GM12878 (cell line): ENCODE data around the gene REXO2. TPM values are rescaled to one million over a fixed set of nuclear protein-coding genes. Genes with fewer than 3 reads are reported as not detected.

ENCODE experiments used
- ATAC-seq: fragments of 200-7000 bp; cut with Tn5 transposase; 3 replicates; pipeline ENCODE4 v1.9.1; 2020; ENCODE audit warnings: mild to moderate bottlenecking, moderate library complexity
- BruUV-seq: library from RNA; stranded (reverse); fragments of 400-500 nt; replicated peaks from 2 replicates; lab custom pipeline; 2021; lab: Mats Ljungman, UMichigan
- CTCF ChIA-PET: fragments of 300-600 bp; sonication (Branson Sonifier 250); formaldehyde crosslinking; extraction: SDS; loops from one replicate; lab custom pipeline; 2021; ENCODE audit warnings: inconsistent platforms; lab: Yijun Ruan, JAX
- POLR2A ChIA-PET: fragments of 350-600 bp; formaldehyde crosslinking; extraction: SDS; loops from one replicate; lab custom pipeline; 2021; ENCODE audit warnings: inconsistent platforms; lab: Charles Lee
- RAD21 ChIA-PET: fragments of 300-600 bp; sonication (Branson Sonifier 250); formaldehyde crosslinking; loops from one replicate; lab custom pipeline; 2023; ENCODE audit warnings: antibody characterized with exemption; ENCODE audit not compliant: unreplicated experiment; lab: Charles Lee
- SMC1A ChIA-PET: fragments of 300-600 bp; sonication (Branson Sonifier 250); formaldehyde crosslinking; loops from one replicate; lab custom pipeline; 2023; ENCODE audit not compliant: unreplicated experiment, uncharacterized antibody; lab: Charles Lee
- DNase-seq: peaks from one replicate; pipeline ENCODE4 v3.0.0-alpha.2; 2011; ENCODE audit warnings: low read depth, low spot score
- FAIRE-seq: peaks from 3 replicates; lab custom pipeline; 2011; peaks lifted over from hg19 to GRCh38; lab: Jason Lieb, UNC
- H2AFZ ChIP-seq: 2 replicates; pipeline ENCODE4 v1.6.0; 2011; ENCODE audit warnings: low read depth, low read length, control low read depth; ENCODE audit not compliant: control insufficient read depth
- H3K27ac ChIP-seq: 2 replicates; pipeline ENCODE4 v1.5.1; 2011; ENCODE audit warnings: control low read depth; ENCODE audit not compliant: control insufficient read depth, insufficient read depth
- H3K27me3 ChIP-seq, 2 experiments: replicated peaks in 1 of 2; 2 replicates each; pipeline versions ENCODE4 v1.6.0 to v1.6.1; 2011; ENCODE audit warnings: low read length in 1 of 2; ENCODE audit not compliant: control insufficient read depth in 2 of 2, insufficient read depth in 2 of 2
- H3K36me3 ChIP-seq, 2 experiments: 2 replicates each; pipeline ENCODE4 v1.5.1; 2011; ENCODE audit warnings: low read length in 1 of 2; ENCODE audit not compliant: control insufficient read depth in 2 of 2, insufficient read depth in 2 of 2
- H3K4me1 ChIP-seq: 2 replicates; pipeline ENCODE4 v1.6.1; 2011; ENCODE audit warnings: mild to moderate bottlenecking, low read length, moderate library complexity, mixed read lengths; ENCODE audit not compliant: control insufficient read depth, insufficient read depth
- H3K4me2 ChIP-seq: 2 replicates; pipeline ENCODE4 v1.6.0; 2011; ENCODE audit warnings: control low read depth; ENCODE audit not compliant: control insufficient read depth, insufficient read depth
- H3K4me3 ChIP-seq: fragments of 200-600 bp; sonication (generic); 2 replicates; pipeline ENCODE4 v1.5.1; 2016
- H3K79me2 ChIP-seq: 2 replicates; pipeline ENCODE4 v1.6.0; 2011; ENCODE audit warnings: low read length; ENCODE audit not compliant: control insufficient read depth, insufficient read depth
- H3K9ac ChIP-seq: 2 replicates; pipeline ENCODE4 v1.8.0; 2011; ENCODE audit warnings: low read length, control low read depth, mixed read lengths; ENCODE audit not compliant: control insufficient read depth, insufficient read depth
- H3K9me3 ChIP-seq: replicated peaks from 3 replicates; pipeline ENCODE4 v1.5.1; 2011; ENCODE audit warnings: mild to moderate bottlenecking, low read length; ENCODE audit not compliant: control insufficient read depth, insufficient read depth
- H4K20me1 ChIP-seq: 2 replicates; pipeline ENCODE4 v1.6.0; 2011; ENCODE audit not compliant: control insufficient read depth, insufficient read depth
- ATF3 ChIP-seq: IDR thresholded peaks from 2 replicates; pipeline ENCODE4 v1.6.1; 2011; ENCODE audit warnings: low read depth, mild to moderate bottlenecking, low read length, moderate library complexity, borderline replicate concordance; ENCODE audit errors: extremely low read depth
- BCL3 ChIP-seq: IDR thresholded peaks from 2 replicates; pipeline ENCODE4 v1.6.1; 2011; ENCODE audit warnings: borderline replicate concordance, low read depth, mild to moderate bottlenecking, moderate library complexity, low read length; ENCODE audit not compliant: insufficient read depth, poor library complexity, severe bottlenecking
- CBFB ChIP-seq: IDR thresholded peaks from 2 replicates; pipeline ENCODE4 v1.6.1; 2016; ENCODE audit warnings: antibody characterized with exemption, low read depth
- ESRRA ChIP-seq: IDR thresholded peaks from 2 replicates; pipeline ENCODE4 v1.6.1; 2012; ENCODE audit warnings: mild to moderate bottlenecking, low read length, improper control_type of control experiment
- GABPA ChIP-seq: IDR thresholded peaks from 2 replicates; pipeline ENCODE4 v1.6.1; 2014; ENCODE audit warnings: antibody characterized with exemption, low read depth, mild to moderate bottlenecking, inconsistent platforms
- IRF3 ChIP-seq: fragments of 450-650 bp; IDR thresholded peaks from 2 replicates; pipeline ENCODE4 v1.6.1; 2014; ENCODE audit warnings: mild to moderate bottlenecking
- JUND ChIP-seq: IDR thresholded peaks from 2 replicates; pipeline ENCODE4 v1.6.1; 2012; ENCODE audit warnings: low read depth, mild to moderate bottlenecking, low read length, improper control_type of control experiment, moderate library complexity
- MEF2A ChIP-seq: IDR thresholded peaks from 2 replicates; pipeline ENCODE4 v1.6.1; 2011; ENCODE audit warnings: low read depth, mild to moderate bottlenecking, low read length, moderate library complexity; ENCODE audit not compliant: insufficient read depth
- MEF2B ChIP-seq: fragments of 450-650 bp; IDR thresholded peaks from 2 replicates; pipeline ENCODE4 v1.6.1; 2018; ENCODE audit warnings: mild to moderate bottlenecking, moderate library complexity; ENCODE audit not compliant: partially characterized antibody, poor library complexity, severe bottlenecking
- MTA2 ChIP-seq: fragments of 450-650 bp; IDR thresholded peaks from 2 replicates; pipeline ENCODE4 v1.6.1; 2016; ENCODE audit warnings: low read depth, mild to moderate bottlenecking, moderate library complexity
- PML ChIP-seq: IDR thresholded peaks from 2 replicates; pipeline ENCODE4 v1.6.1; 2012; ENCODE audit warnings: low read length, inconsistent platforms
- POU2F2 ChIP-seq: IDR thresholded peaks from 3 replicates; pipeline ENCODE4 v1.6.1; 2011; ENCODE audit warnings: low read depth, mild to moderate bottlenecking, low read length, borderline replicate concordance
- SIX5 ChIP-seq: IDR thresholded peaks from 2 replicates; pipeline ENCODE4 v1.6.1; 2011; ENCODE audit warnings: mild to moderate bottlenecking, low read depth, low read length, moderate library complexity; ENCODE audit not compliant: severe bottlenecking
- WGBS: methylation state at CpG from one replicate; pipeline ENCODE4 v1.1.6; 2016; ENCODE audit warnings: low lambda C conversion rate; ENCODE audit not compliant: insufficient replicate concordance, insufficient coverage; ENCODE audit errors: missing lambda C conversion rate; 5-methylcytosine and 5-hydroxymethylcytosine counted together
- in situ Hi-C: fragments of 300-500 bp; cut with MboI; formaldehyde crosslinking; loops from 9 replicates; pipeline ENCODE4 v1.14.3; 2018; ENCODE audit warnings: mixed read lengths
- intact Hi-C: fragments of 100-400 bp; cut with micrococcal nuclease; formaldehyde crosslinking; loops from one replicate; pipeline ENCODE4 v1.14.2; 2022; ENCODE audit not compliant: unreplicated experiment
- polyA plus RNA-seq, 11 experiments: library from polyadenylated mRNA; depleted of rRNA in 4 of 11; unstranded in 6 of 11; stranded (reverse) in 5 of 11; fragments of >200 nt; fragmentation: Nextera tagmentation in 4 of 11; fragmentation: Illumina TruSeq in 1 of 11; extraction: Ambion mirVana in 4 of 11; extraction: Trizol in 1 of 11; gene quantifications; 1 replicate in 1 of 11; 2 replicates in 10 of 11; pipeline versions ENCODE4 v1.2.1 to v1.2.3, GENCODE V29; 2011 to 2016; ENCODE audit warnings: inconsistent platforms in 2 of 11, missing spikeins in 2 of 11, low read depth in 1 of 11
- total RNA-seq, 4 experiments: library from RNA; depleted of rRNA in 3 of 4; stranded (reverse); fragments of >200 nt in 3 of 4; fragmentation: Illumina TruSeq in 1 of 4; extraction: Trizol in 1 of 4; gene quantifications; 2 replicates each; pipeline versions ENCODE4 v1.2.1 to v1.2.3, GENCODE V29; 2013 to 2021

The REXO2 gene
- total and polyA plus RNA-seq, 10 of the 15 experiments (the other 5 are each of a cell fraction or from before 2014, with no cell fraction given), result 3.3 to 12.5 (median 5.3) TPM

GRCh38 chr11:114398303-114398920, 40.9 kb upstream of the REXO2 start:
- no peaks in the 10 kb centered on the region for H3K36me3 ChIP-seq
- 97% methylated on average over 4 of the region's 4 CpGs for WGBS
- no peak for DNase-seq
- H3K9ac ChIP-seq, result no peak overlapping the region
- no peak for FAIRE-seq
- H3K27me3 ChIP-seq, result no peaks in the 10 kb centered on the region
- peaks cover 41% of the 10 kb centered on the region for H3K79me2 ChIP-seq
- H3K4me3 ChIP-seq, result no peak overlapping the region
- RAD21 ChIA-PET, result no interaction called here
- BruUV-seq, result no TSS peak
- intact Hi-C loops, result no loop called here
- no peaks in the 10 kb centered on the region for H3K9me3 ChIP-seq
- no peak overlapping the region for H2AFZ ChIP-seq
- no peaks in the 10 kb centered on the region for H3K4me1 ChIP-seq
- ATAC-seq, result no peak
- SMC1A ChIA-PET, result interaction anchor here (0.7 to 1.8 kb wide), 2 partner anchors 20 to 31 kb away, joined by 3 read pairs; no protein-coding TSS in a partner anchor
- peak overlapping the region; percentile 84 for H3K4me2 ChIP-seq
- no peaks in the 10 kb centered on the region for H4K20me1 ChIP-seq
- in situ Hi-C loops, result no loop called here
- no peak overlapping the region for H3K27ac ChIP-seq
- TF ChIP-seq BCL3 (no peak), GABPA (no peak), POU2F2 (no peak), ATF3 (no peak), MEF2B (no peak), ESRRA (no peak), JUND (no peak), SIX5 (no peak), MTA2 (no peak), CBFB (no peak), IRF3 (no peak), MEF2A (no peak), PML (no peak)
- POLR2A ChIA-PET, result no interaction called here
- CTCF ChIA-PET, result no interaction called here
